Body of pancreas (tissue), 4 donors: ENCODE results near the gene ARAP1.

Source experiments
- CTCF ChIP-seq, 7 experiments: fragments of 450-650 bp in 4 of 7; fragments of 200-600 bp in 3 of 7; sonication (generic) in 3 of 7; IDR thresholded peaks; one replicate each; pipeline ENCODE4 v1.5.1; 2016 to 2019; ENCODE audit warnings: antibody characterized with exemption in 7 of 7
- POLR2A ChIP-seq, 3 donors: fragments of 450-650 bp; IDR thresholded peaks; one replicate each; pipeline ENCODE4 v1.6.1; 2016; ENCODE audit warnings: antibody characterized with exemption in 3 of 3, mild to moderate bottlenecking in 2 of 3

- TF ChIP-seq CTCF (IDR thresholded peaks at IDR 0.05) (no peak), POLR2A (IDR thresholded peaks at IDR 0.05) (no peak)
Measured at GRCh38 chr11:72672597-72673238, 79.5 kb downstream of the ARAP1 start.
